GM13977 (cell line): ENCODE data around the gene PLAAT2.
"Not testable (repeated sequence)": the region's sequence is repeated elsewhere in the genome, so short reads cannot be mapped to it uniquely, and the experiment has no call there.

Experiments used
- DNase-seq: peaks from one replicate; pipeline ENCODE4 v3.0.0; 2012; ENCODE audit warnings: low spot score
- CTCF ChIP-seq: IDR thresholded peaks from 2 replicates; pipeline ENCODE4 v1.5.1; 2012; ENCODE audit warnings: mild to moderate bottlenecking, control low read depth; ENCODE audit not compliant: insufficient read depth; ENCODE audit errors: extremely low read depth, missing control alignments
- in situ Hi-C: fragments of 300-500 bp; cut with MboI; formaldehyde crosslinking; loops from one replicate; pipeline ENCODE4 v1.12.0; 2022; ENCODE audit warnings: low sequenced_read_pairs, low pct_unique_long_range_greater_than_20kb, mixed read lengths, inconsistent platforms; ENCODE audit not compliant: unreplicated experiment

The PLAAT2 gene

GRCh38 chr11:63548178-63548577 is 15.0 kb downstream of the PLAAT2 start:
- no peak for TF ChIP-seq CTCF
- DNase-seq: no peak
- in situ Hi-C loops: no loop called here

- no peak for TF ChIP-seq CTCF
- no peak for DNase-seq
- in situ Hi-C loops: no loop called here
Observed at GRCh38 chr11:63547061-63547460, 16.1 kb downstream of the PLAAT2 start.

GRCh38 chr11:63543711-63544110 is 19.5 kb downstream of the PLAAT2 start:
- no peak for DNase-seq
- in situ Hi-C loops: no loop called here
- no peak for TF ChIP-seq CTCF

- in situ Hi-C loops, DNase-seq: not testable (repeated sequence)
Observed at GRCh38 chr11:63542506-63542905, 20.7 kb downstream of the PLAAT2 start.

GRCh38 chr11:63537293-63538101 is 25.7 kb downstream of the PLAAT2 start:
- TF ChIP-seq CTCF: no peak
- in situ Hi-C loops: no loop called here
- DNase-seq: no peak

- no peak for TF ChIP-seq CTCF
- DNase-seq: peak; percentile 63
- in situ Hi-C loops: no loop called here
Observed at GRCh38 chr11:63536669-63537292, 26.4 kb downstream of the PLAAT2 start, which contains the start of gene PLAAT4. TSS of gene PLAAT4 (plus strand) at chr11:63536808. CDS start at chr11:63536869, 61 bp downstream.

- TF ChIP-seq CTCF: no peak
- in situ Hi-C loops: no loop called here
- no peak for DNase-seq
Observed at GRCh38 chr11:63535734-63536133, 27.4 kb downstream of the PLAAT2 start.
